IMR-90 (cell line): ENCODE data around the gene CYTH4. TPM values are rescaled to one million over a fixed set of nuclear protein-coding genes. Genes with fewer than 3 reads are reported as not detected.

Source experiments
- ATAC-seq: fragments of 200-7000 bp; cut with Tn5 transposase; 2 replicates; pipeline ENCODE4 v1.9.1; 2020; ENCODE audit warnings: low read depth, mild to moderate bottlenecking, moderate library complexity
- BruUV-seq: library from RNA; stranded (reverse); fragments of 400-500 nt; replicated peaks from 2 replicates; lab custom pipeline; 2021; lab: Mats Ljungman, UMichigan
- CTCF ChIA-PET: fragments of 300-600 bp; formaldehyde crosslinking; extraction: SDS; loops from one replicate; lab custom pipeline; 2021; ENCODE audit warnings: antibody characterized with exemption; lab: Yijun Ruan, JAX
- POLR2A ChIA-PET: fragments of 300-600 bp; sonication (Branson Sonifier 250); formaldehyde crosslinking; loops from one replicate; lab custom pipeline; 2022; ENCODE audit warnings: antibody characterized with exemption; ENCODE audit not compliant: unreplicated experiment; lab: Charles Lee
- DNase-seq: peaks from one replicate; pipeline ENCODE4 v3.0.0; 2013
- H2AFZ ChIP-seq: replicated peaks from 2 replicates; pipeline ENCODE3; 2013; ENCODE audit warnings: low read length, mild to moderate bottlenecking; ENCODE audit not compliant: poor library complexity
- H2AK5ac ChIP-seq: 2 replicates; pipeline ENCODE4 v1.6.1; 2013; ENCODE audit warnings: low read depth, low read length, inconsistent platforms
- H2AK9ac ChIP-seq: replicated peaks from 2 replicates; pipeline ENCODE3; 2013; ENCODE audit warnings: mild to moderate bottlenecking, low read depth, low read length, moderate library complexity; ENCODE audit not compliant: poor library complexity
- H2BK120ac ChIP-seq: 2 replicates; pipeline ENCODE4 v1.6.1; 2013; ENCODE audit warnings: low read depth, low read length, inconsistent platforms
- H2BK15ac ChIP-seq: 3 replicates; pipeline ENCODE4 v1.6.1; 2013; ENCODE audit warnings: low read depth, low read length, inconsistent platforms
- H2BK20ac ChIP-seq: 2 replicates; pipeline ENCODE4 v1.6.1; 2013; ENCODE audit warnings: low read depth, mild to moderate bottlenecking, inconsistent platforms, low read length, moderate library complexity
- H2BK5ac ChIP-seq: 2 replicates; pipeline ENCODE4 v1.6.1; 2013; ENCODE audit warnings: mild to moderate bottlenecking, low read depth, low read length, inconsistent platforms; ENCODE audit not compliant: poor library complexity, severe bottlenecking
- H3K14ac ChIP-seq: replicated peaks from 2 replicates; pipeline ENCODE4 v1.6.1; 2013; ENCODE audit warnings: low read depth, low read length, inconsistent platforms
- H3K18ac ChIP-seq: 2 replicates; pipeline ENCODE4 v1.6.1; 2013; ENCODE audit warnings: low read depth, low read length, control low read depth
- H3K23ac ChIP-seq: 2 replicates; pipeline ENCODE4 v1.6.1; 2013; ENCODE audit warnings: low read depth, low read length, inconsistent platforms
- H3K27ac ChIP-seq: 2 replicates; pipeline ENCODE4 v1.5.1; 2013; ENCODE audit warnings: mild to moderate bottlenecking, control low read depth, low read length; ENCODE audit not compliant: insufficient read depth
- H3K27me3 ChIP-seq: 2 replicates; pipeline ENCODE4 v1.6.1; 2013; ENCODE audit warnings: low read length; ENCODE audit not compliant: control insufficient read depth, insufficient read depth
- H3K36me3 ChIP-seq: 2 replicates; pipeline ENCODE4 v1.6.1; 2013; ENCODE audit warnings: low read length, mixed read lengths; ENCODE audit not compliant: control insufficient read depth, insufficient read depth
- H3K4ac ChIP-seq: 2 replicates; pipeline ENCODE4 v1.6.1; 2013; ENCODE audit warnings: low read depth, low read length, inconsistent platforms
- H3K4me1 ChIP-seq: 2 replicates; pipeline ENCODE4 v1.6.1; 2013; ENCODE audit warnings: low read length, mixed read lengths; ENCODE audit not compliant: control insufficient read depth, insufficient read depth
- H3K4me2 ChIP-seq: 2 replicates; pipeline ENCODE4 v1.6.1; 2013; ENCODE audit warnings: low read depth, mild to moderate bottlenecking, control low read depth, low read length, moderate library complexity
- H3K4me3 ChIP-seq: 2 replicates; pipeline ENCODE4 v1.5.1; 2013; ENCODE audit warnings: low read depth, mild to moderate bottlenecking, control low read depth, low read length, moderate library complexity; ENCODE audit not compliant: insufficient read depth
- H3K56ac ChIP-seq: 2 replicates; pipeline ENCODE4 v1.6.1; 2013; ENCODE audit warnings: low read length, inconsistent platforms; ENCODE audit not compliant: insufficient read depth; ENCODE audit errors: extremely low read depth
- H3K79me1 ChIP-seq, 2 experiments: 2 replicates each; pipeline ENCODE4 v1.6.1; 2013; ENCODE audit warnings: low read length in 2 of 2, inconsistent platforms in 1 of 2, low read depth in 1 of 2
- H3K9ac ChIP-seq: 2 replicates; pipeline ENCODE4 v1.6.1; 2013; ENCODE audit warnings: low read depth, low read length, control low read depth
- H3K9me1 ChIP-seq: 2 replicates; pipeline ENCODE4 v1.6.1; 2013; ENCODE audit warnings: low read length, inconsistent platforms; ENCODE audit not compliant: insufficient read depth
- H3K9me3 ChIP-seq: 2 replicates; pipeline ENCODE4 v1.6.1; 2013; ENCODE audit warnings: low read length; ENCODE audit not compliant: control insufficient read depth, insufficient read depth
- H4K20me1 ChIP-seq: 2 replicates; pipeline ENCODE4 v1.6.1; 2013; ENCODE audit warnings: low read length, inconsistent platforms; ENCODE audit not compliant: insufficient read depth
- H4K5ac ChIP-seq: 2 replicates; pipeline ENCODE4 v1.6.1; 2013; ENCODE audit warnings: mild to moderate bottlenecking, low read depth, low read length, control low read depth
- H4K8ac ChIP-seq, 2 experiments: 2 replicates each; pipeline ENCODE4 v1.6.1; 2013; ENCODE audit warnings: low read depth in 2 of 2, low read length in 2 of 2, control low read depth in 1 of 2, inconsistent platforms in 1 of 2
- H4K91ac ChIP-seq: 2 replicates; pipeline ENCODE4 v1.6.1; 2013; ENCODE audit warnings: low read depth, low read length, inconsistent platforms; ENCODE audit not compliant: insufficient read depth
- BHLHE40 ChIP-seq: fragments of 150-350 bp; IDR thresholded peaks from 2 replicates; pipeline ENCODE4 v1.6.1; 2016; ENCODE audit warnings: mild to moderate bottlenecking, low read depth, low read length
- CEBPB ChIP-seq: IDR thresholded peaks from 2 replicates; pipeline ENCODE4 v1.6.1; 2012; ENCODE audit warnings: low read depth, low read length, improper control_type of control experiment
- CHD1 ChIP-seq: IDR thresholded peaks from 2 replicates; pipeline ENCODE4 v1.6.1; 2012; ENCODE audit warnings: low read depth, low read length, improper control_type of control experiment
- FOS ChIP-seq: fragments of 150-350 bp; IDR thresholded peaks from 2 replicates; pipeline ENCODE4 v1.6.1; 2016; ENCODE audit warnings: low read depth, low read length
- MAFK ChIP-seq: IDR thresholded peaks from 2 replicates; pipeline ENCODE4 v1.6.1; 2012; ENCODE audit warnings: low read depth, low read length, improper control_type of control experiment
- MXI1 ChIP-seq: IDR thresholded peaks from 2 replicates; pipeline ENCODE4 v1.6.1; 2012; ENCODE audit warnings: low read depth, mild to moderate bottlenecking, low read length, moderate library complexity, borderline replicate concordance
- NFE2L2 ChIP-seq: fragments of 150-350 bp; IDR thresholded peaks from 2 replicates; pipeline ENCODE4 v1.6.1; 2016; ENCODE audit warnings: low read depth, mild to moderate bottlenecking, low read length
- POLR2A ChIP-seq: IDR thresholded peaks from 2 replicates; pipeline ENCODE4 v1.6.1; 2012; ENCODE audit warnings: mild to moderate bottlenecking, low read depth, low read length
- RAD21 ChIP-seq: IDR thresholded peaks from 2 replicates; pipeline ENCODE4 v1.6.1; 2012; ENCODE audit warnings: low read length, improper control_type of control experiment
- RCOR1 ChIP-seq: IDR thresholded peaks from 2 replicates; pipeline ENCODE4 v1.6.1; 2012; ENCODE audit warnings: mild to moderate bottlenecking, low read length, improper control_type of control experiment; ENCODE audit not compliant: insufficient replicate concordance
- RFX5 ChIP-seq: IDR thresholded peaks from 2 replicates; pipeline ENCODE4 v1.8.0; 2012; ENCODE audit warnings: low read depth, mild to moderate bottlenecking, low read length, moderate library complexity
- SMC3 ChIP-seq: fragments of 150-350 bp; IDR thresholded peaks from 2 replicates; pipeline ENCODE4 v1.6.1; 2016; ENCODE audit warnings: low read depth, mild to moderate bottlenecking, antibody characterized with exemption, low read length, moderate library complexity
- WGBS, 2 experiments: methylation state at CpG; one replicate each; pipeline versions ENCODE4 v1.1.5 to v1.1.7; 2013; ENCODE audit warnings: missing lambda C conversion rate in 2 of 2; ENCODE audit not compliant: insufficient read length in 1 of 2; ENCODE audit errors: extremely low coverage in 2 of 2; 5-methylcytosine and 5-hydroxymethylcytosine counted together
- dilution Hi-C: fragments of 300-500 bp; cut with HindIII; formaldehyde crosslinking; loops from one replicate; pipeline ENCODE4 v1.14.3; 2018; ENCODE audit warnings: low sequenced_read_pairs; ENCODE audit not compliant: unreplicated experiment
- in situ Hi-C: fragments of 300-500 bp; cut with MboI; formaldehyde crosslinking; loops from 3 replicates; pipeline ENCODE4 v1.14.3; 2019; ENCODE audit warnings: low sequenced_read_pairs, inconsistent platforms, mixed read lengths
- intact Hi-C: fragments of 100-400 bp; cut with micrococcal nuclease; formaldehyde crosslinking; loops from 2 replicates; pipeline ENCODE4 v1.10.0; 2022
- polyA plus RNA-seq, 3 experiments: library from polyadenylated mRNA; depleted of rRNA; stranded (reverse); fragments of >200 nt; gene quantifications; 2 replicates each; pipeline ENCODE4 v1.2.3, GENCODE V29; 2012; ENCODE audit warnings: low replicate concordance in 1 of 3
- total RNA-seq: library from RNA; depleted of rRNA; stranded (reverse); fragments of >200 nt; gene quantifications from 2 replicates; pipeline ENCODE4 v1.2.3, GENCODE V29; 2012
- TF ChIP-seq, protein P1 (sequence below): conservative IDR thresholded peaks from 2 replicates; pipeline ENCODE4 v1.5.1; 2012; ENCODE audit warnings: mild to moderate bottlenecking, low read depth, low read length, improper control_type of control experiment
- TF ChIP-seq, protein P2 (sequence below): fragments of 150-350 bp; IDR thresholded peaks from 2 replicates; pipeline ENCODE4 v1.6.1; 2016; ENCODE audit warnings: low read depth, mild to moderate bottlenecking, low read length, moderate library complexity, borderline replicate concordance
- TF ChIP-seq, protein P3 (sequence below): fragments of 150-350 bp; IDR thresholded peaks from 2 replicates; pipeline ENCODE4 v1.6.1; 2017; ENCODE audit warnings: mild to moderate bottlenecking, antibody characterized with exemption, low read length, low read depth

CYTH4 gene
- total and polyA plus RNA-seq, 2 of the 4 experiments (the other 2 are of a cell fraction), result 0.36 to 0.55 TPM

- 73% methylated on average over 3 of the region's 19 CpGs; no CpG with 5 or more reads in 1 of the 2 experiments for WGBS, 2 experiments
- ATAC-seq (no peak), DNase-seq (no peak)
- dilution Hi-C loops (no loop called here), in situ Hi-C loops (no loop called here), intact Hi-C loops (no loop called here)
- H4K20me1 ChIP-seq, result no peaks in the 10 kb centered on the region
- H3K18ac ChIP-seq, result no peak overlapping the region; the same call in 1 of the 2 replicates
- no peak overlapping the region for H3K4me2 ChIP-seq
- no peak overlapping the region for H2BK5ac ChIP-seq
- H4K91ac ChIP-seq, result no peak overlapping the region
- H3K9ac ChIP-seq, result no peak overlapping the region
- peak overlapping the region; percentile 27 to 66; a peak in 1 of 4 replicates for H4K8ac ChIP-seq
- H2AK5ac ChIP-seq, result peak overlapping the region; percentile 35
- no peaks in the 10 kb centered on the region for H3K36me3 ChIP-seq
- no peak overlapping the region for H3K23ac ChIP-seq
- no peak overlapping the region for H2BK15ac ChIP-seq
- BruUV-seq, result no TSS peak
- no peak overlapping the region for H3K27ac ChIP-seq
- peak overlapping the region; percentile 59 for H2AK9ac ChIP-seq
- no peak overlapping the region for H3K4me3 ChIP-seq
- H3K79me1 ChIP-seq, result peaks cover 8 to 21% of the 10 kb centered on the region in 2 experiments; a peak in 3 of 4 replicates
- H2BK120ac ChIP-seq, result 0 out of 2 replicates have a peak overlapping the region, but pooled peaks have one; percentile 29
- ChIA-PET CTCF (no interaction called here), POLR2A (no interaction called here)
- H4K5ac ChIP-seq, result no peak overlapping the region; the same call in 1 of the 2 replicates
- H3K56ac ChIP-seq, result no peak overlapping the region
- no peak overlapping the region; the same call in 1 of the 2 replicates for H2BK20ac ChIP-seq
- H3K4ac ChIP-seq, result peak overlapping the region; percentile 5; the same call in 1 of the 2 replicates
- H3K4me1 ChIP-seq, result peaks cover 15% of the 10 kb centered on the region
- H3K27me3 ChIP-seq, result no peaks in the 10 kb centered on the region
- peak overlapping the region; percentile 52 for H2AFZ ChIP-seq
- H3K9me3 ChIP-seq, result no peaks in the 10 kb centered on the region
- no peak overlapping the region for H3K14ac ChIP-seq
- H3K9me1 ChIP-seq, result peaks cover 3% of the 10 kb centered on the region
- TF ChIP-seq SMC3 (no peak), MXI1 (no peak), FOS (no peak), MAFK (no peak), RCOR1 (no peak), CEBPB (no peak), RAD21 (no peak), BHLHE40 (no peak), POLR2A (no peak), CHD1 (no peak), RFX5 (no peak), NFE2L2 (no peak)
- TF ChIP-seq, protein P1, sequence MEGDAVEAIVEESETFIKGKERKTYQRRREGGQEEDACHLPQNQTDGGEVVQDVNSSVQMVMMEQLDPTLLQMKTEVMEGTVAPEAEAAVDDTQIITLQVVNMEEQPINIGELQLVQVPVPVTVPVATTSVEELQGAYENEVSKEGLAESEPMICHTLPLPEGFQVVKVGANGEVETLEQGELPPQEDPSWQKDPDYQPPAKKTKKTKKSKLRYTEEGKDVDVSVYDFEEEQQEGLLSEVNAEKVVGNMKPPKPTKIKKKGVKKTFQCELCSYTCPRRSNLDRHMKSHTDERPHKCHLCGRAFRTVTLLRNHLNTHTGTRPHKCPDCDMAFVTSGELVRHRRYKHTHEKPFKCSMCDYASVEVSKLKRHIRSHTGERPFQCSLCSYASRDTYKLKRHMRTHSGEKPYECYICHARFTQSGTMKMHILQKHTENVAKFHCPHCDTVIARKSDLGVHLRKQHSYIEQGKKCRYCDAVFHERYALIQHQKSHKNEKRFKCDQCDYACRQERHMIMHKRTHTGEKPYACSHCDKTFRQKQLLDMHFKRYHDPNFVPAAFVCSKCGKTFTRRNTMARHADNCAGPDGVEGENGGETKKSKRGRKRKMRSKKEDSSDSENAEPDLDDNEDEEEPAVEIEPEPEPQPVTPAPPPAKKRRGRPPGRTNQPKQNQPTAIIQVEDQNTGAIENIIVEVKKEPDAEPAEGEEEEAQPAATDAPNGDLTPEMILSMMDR, result no peak
- TF ChIP-seq, protein P2, sequence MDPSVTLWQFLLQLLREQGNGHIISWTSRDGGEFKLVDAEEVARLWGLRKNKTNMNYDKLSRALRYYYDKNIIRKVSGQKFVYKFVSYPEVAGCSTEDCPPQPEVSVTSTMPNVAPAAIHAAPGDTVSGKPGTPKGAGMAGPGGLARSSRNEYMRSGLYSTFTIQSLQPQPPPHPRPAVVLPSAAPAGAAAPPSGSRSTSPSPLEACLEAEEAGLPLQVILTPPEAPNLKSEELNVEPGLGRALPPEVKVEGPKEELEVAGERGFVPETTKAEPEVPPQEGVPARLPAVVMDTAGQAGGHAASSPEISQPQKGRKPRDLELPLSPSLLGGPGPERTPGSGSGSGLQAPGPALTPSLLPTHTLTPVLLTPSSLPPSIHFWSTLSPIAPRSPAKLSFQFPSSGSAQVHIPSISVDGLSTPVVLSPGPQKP, result no peak
- TF ChIP-seq, protein P3, sequence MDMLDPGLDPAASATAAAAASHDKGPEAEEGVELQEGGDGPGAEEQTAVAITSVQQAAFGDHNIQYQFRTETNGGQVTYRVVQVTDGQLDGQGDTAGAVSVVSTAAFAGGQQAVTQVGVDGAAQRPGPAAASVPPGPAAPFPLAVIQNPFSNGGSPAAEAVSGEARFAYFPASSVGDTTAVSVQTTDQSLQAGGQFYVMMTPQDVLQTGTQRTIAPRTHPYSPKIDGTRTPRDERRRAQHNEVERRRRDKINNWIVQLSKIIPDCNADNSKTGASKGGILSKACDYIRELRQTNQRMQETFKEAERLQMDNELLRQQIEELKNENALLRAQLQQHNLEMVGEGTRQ, result no peak
Measured at GRCh38 chr22:37241351-37242142, 40.8 kb upstream of the CYTH4 start.
